Breast epithelium (tissue), 4 donors: Measurements from ENCODE around the gene ANKRD6. TPM values are rescaled to one million over a fixed set of nuclear protein-coding genes. Genes with fewer than 3 reads are reported as not detected.

ENCODE experiments used
- DNase-seq, 2 donors: peaks; one replicate each; pipeline ENCODE4 v3.0.0-alpha.2; 2019; ENCODE audit warnings: low spot score in 2 of 2
- H3K27ac ChIP-seq, 2 donors: fragments of 200-600 bp; sonication (generic) in 1 of 2; one replicate each; pipeline ENCODE4 v1.5.1; 2016 to 2019; ENCODE audit warnings: mild to moderate bottlenecking in 1 of 2
- H3K27me3 ChIP-seq, 2 donors: fragments of 200-600 bp; sonication (generic) in 1 of 2; one replicate each; pipeline versions ENCODE4 v1.5.1 to v1.6.0; 2017 to 2019; ENCODE audit warnings: control low read depth in 1 of 2, mild to moderate bottlenecking in 1 of 2
- H3K36me3 ChIP-seq: fragments of 200-600 bp; one replicate; pipeline ENCODE4 v1.5.1; 2019
- H3K4me1 ChIP-seq, 2 donors: fragments of 200-600 bp; sonication (generic); one replicate each; pipeline ENCODE4 v1.5.1; 2016 to 2019; ENCODE audit warnings: control low read depth in 1 of 2
- H3K4me3 ChIP-seq, 3 donors: fragments of 200-600 bp; sonication (generic); 1 replicate in 2 of 3; 2 replicates in 1 of 3; pipeline ENCODE4 v1.5.1; 2016 to 2019; ENCODE audit warnings: mild to moderate bottlenecking in 3 of 3, moderate library complexity in 2 of 3
- H3K9me3 ChIP-seq, 2 donors: fragments of 200-600 bp; sonication (generic) in 1 of 2; one replicate each; pipeline ENCODE4 v1.5.1; 2016 to 2019; ENCODE audit warnings: control low read depth in 1 of 2
- CTCF ChIP-seq, 3 donors: fragments of 450-650 bp; IDR thresholded peaks; one replicate each; pipeline ENCODE4 v1.5.1; 2016 to 2017; ENCODE audit warnings: antibody characterized with exemption in 3 of 3, mild to moderate bottlenecking in 3 of 3, moderate library complexity in 3 of 3
- POLR2A ChIP-seq: fragments of 450-650 bp; IDR thresholded peaks from one replicate; pipeline ENCODE4 v1.6.1; 2016; ENCODE audit warnings: antibody characterized with exemption, mild to moderate bottlenecking, moderate library complexity
- POLR2AphosphoS5 ChIP-seq, 3 donors: sonication (generic); formaldehyde crosslinking; IDR thresholded peaks; one replicate each; pipeline ENCODE4 v1.6.1; 2017; ENCODE audit warnings: antibody characterized with exemption in 3 of 3
- intact Hi-C: fragments of 100-400 bp; cut with DNase I; formaldehyde crosslinking; loops from one replicate; pipeline ENCODE4 v1.15.1; 2023; ENCODE audit warnings: low total_unique reads
- total RNA-seq, 3 donors: library from RNA; depleted of rRNA; stranded (reverse); fragments of >200 nt; gene quantifications; one replicate each; pipeline ENCODE4 v1.1.0, GENCODE V29; 2016

The ANKRD6 gene
- total RNA-seq, 3 donors from 2014 or later, result 9.6 to 23.7 (median 18.0) TPM

- intact Hi-C loops, result no loop called here
- Histone ChIP-seq H3K27me3 (no peaks in the 10 kb centered on the region), H3K27ac (no peak overlapping the region), H3K4me1 (no peaks in the 10 kb centered on the region), H3K9me3 (no peaks in the 10 kb centered on the region), H3K36me3 (no peaks in the 10 kb centered on the region), H3K4me3 (no peak overlapping the region)
- no peak for DNase-seq
- TF ChIP-seq CTCF (IDR thresholded peaks at IDR 0.05) (no peak), POLR2AphosphoS5 (IDR thresholded peaks at IDR 0.05) (no peak), POLR2A (no peak)
Observed at GRCh38 chr6:89596056-89596455, 163.1 kb downstream of the ANKRD6 start.

GRCh38 chr6:89596484-89596883 is 163.5 kb downstream of the ANKRD6 start:
- Histone ChIP-seq H3K4me1 (no peaks in the 10 kb centered on the region), H3K27ac (no peak overlapping the region), H3K4me3 (no peak overlapping the region), H3K36me3 (no peaks in the 10 kb centered on the region), H3K9me3 (no peaks in the 10 kb centered on the region), H3K27me3 (no peaks in the 10 kb centered on the region)
- TF ChIP-seq POLR2AphosphoS5 (IDR thresholded peaks at IDR 0.05) (no peak), POLR2A (no peak), CTCF (IDR thresholded peaks at IDR 0.05) (no peak)
- DNase-seq, result no peak
- intact Hi-C loops, result no loop called here

- Histone ChIP-seq H3K4me1 (no peaks in the 10 kb centered on the region), H3K9me3 (no peaks in the 10 kb centered on the region), H3K36me3 (no peaks in the 10 kb centered on the region), H3K27me3 (no peaks in the 10 kb centered on the region), H3K27ac (no peak overlapping the region), H3K4me3 (no peak overlapping the region)
- TF ChIP-seq POLR2A, result no peak
- TF ChIP-seq POLR2AphosphoS5 (IDR thresholded peaks at IDR 0.05), result no peak
- TF ChIP-seq CTCF (IDR thresholded peaks at IDR 0.05), result no peak
- intact Hi-C loops, result no loop called here
- no peak for DNase-seq
Observed at GRCh38 chr6:89597372-89597771, 164.4 kb downstream of the ANKRD6 start.

GRCh38 chr6:89597988-89598387 is 165.0 kb downstream of the ANKRD6 start:
- no peak for DNase-seq
- no peaks in the 10 kb centered on the region for H3K9me3 ChIP-seq

GRCh38 chr6:89599727-89600126 is 166.8 kb downstream of the ANKRD6 start:
- Histone ChIP-seq H3K4me1 (no peaks in the 10 kb centered on the region), H3K4me3 (no peak overlapping the region), H3K27me3 (no peaks in the 10 kb centered on the region), H3K36me3 (no peaks in the 10 kb centered on the region), H3K27ac (no peak overlapping the region), H3K9me3 (no peaks in the 10 kb centered on the region)
- intact Hi-C loops, result loop anchor here (10.0 kb wide), 1 partner anchor 165 kb away; the partner anchor contains the start of gene ANKRD6
- no peak for DNase-seq
- no peak for TF ChIP-seq CTCF (IDR thresholded peaks at IDR 0.05)

More at GRCh38 chr6:89597988-89598387, 165.0 kb downstream of the ANKRD6 start:
- Histone ChIP-seq H3K27ac (no peak overlapping the region), H3K4me1 (no peaks in the 10 kb centered on the region), H3K4me3 (no peak overlapping the region), H3K27me3 (no peaks in the 10 kb centered on the region), H3K36me3 (no peaks in the 10 kb centered on the region)
- intact Hi-C loops, result no loop called here
- TF ChIP-seq CTCF (IDR thresholded peaks at IDR 0.05) (peak in 2 of 3 donors; percentile 15 to 25), POLR2AphosphoS5 (IDR thresholded peaks at IDR 0.05) (no peak), POLR2A (no peak)
